ENCODE data around the gene CCRL2. TPM values are rescaled to one million over a fixed set of nuclear protein-coding genes. Genes with fewer than 3 reads are reported as not detected.
"Not testable (repeated sequence)": the region's sequence is repeated elsewhere in the genome, so short reads cannot be mapped to it uniquely, and the experiment has no call there.

The CCRL2 gene
- total RNA-seq, 1 experiment from 2014 or later = not detected

DNA sequence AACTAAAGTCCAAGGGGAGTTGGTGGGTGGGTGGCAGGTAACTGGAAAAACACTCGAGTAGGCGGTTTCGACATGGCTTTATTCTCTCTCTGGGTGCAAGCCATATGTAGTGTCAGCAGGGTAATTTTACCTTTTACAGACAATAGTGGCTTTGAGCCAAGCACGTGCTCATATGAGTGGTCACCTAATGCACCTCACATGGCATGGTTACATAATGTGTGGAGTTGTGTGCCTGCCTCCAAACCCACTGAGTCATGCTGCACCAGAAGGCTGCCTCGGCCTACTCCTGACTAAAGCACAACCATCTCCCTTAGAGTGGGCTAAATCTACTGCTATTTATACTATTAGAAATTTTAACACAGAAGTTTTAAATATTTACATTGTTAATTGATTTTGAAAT is 16.5 kb downstream of the CCRL2 start:
- Histone ChIP-seq H3K4me1 (ENCODE audit: low read length) (no peaks in the 10 kb centered on the region), H3K27me3 (ENCODE audit: low read length) (no peaks in the 10 kb centered on the region), H3K9me3 (ENCODE audit: low read length) (no peaks in the 10 kb centered on the region), H3K27ac (ENCODE audit: low read length) (no peak overlapping the region), H3K79me2 (ENCODE audit: low read length) (no peaks in the 10 kb centered on the region), H4K20me1 (ENCODE audit: insufficient read depth, low read depth, low read length) (no peaks in the 10 kb centered on the region), H3K4me2 (ENCODE audit: low read depth, low read length, poor library complexity, severe bottlenecking) (no peak overlapping the region), H3K9me2 (replicated peaks; ENCODE audit: insufficient read depth, low read length) (no peaks in the 10 kb centered on the region), H3K9ac (ENCODE audit: low read length) (no peak overlapping the region), H2AFZ (ENCODE audit: low read length) (no peak overlapping the region), H3K4me3 (ENCODE audit: low read length) (no peak overlapping the region), H3K36me3 (ENCODE audit: insufficient read depth, low read length) (no peaks in the 10 kb centered on the region)
- no peak for DNase-seq

DNA sequence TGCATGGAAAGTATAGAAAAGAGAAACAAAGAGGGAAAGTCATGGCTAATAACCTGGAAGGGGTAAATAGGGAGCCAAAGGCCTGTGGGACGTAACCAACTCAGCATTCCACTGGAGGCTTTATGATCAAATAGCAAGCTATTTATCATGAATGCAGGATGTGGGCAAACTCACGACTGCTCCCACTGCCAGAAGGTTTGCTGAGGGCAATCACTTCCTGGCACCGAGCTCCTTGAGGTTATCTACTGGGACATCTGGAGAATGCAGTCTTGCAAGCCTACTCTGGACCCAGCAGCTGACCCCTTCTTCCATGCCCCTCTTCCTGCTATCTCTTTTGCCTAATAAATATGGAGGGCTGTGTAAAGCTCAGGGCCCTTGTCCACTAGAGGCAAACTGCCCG is 19.4 kb downstream of the CCRL2 start:
- not testable (repeated sequence) for H3K79me2 ChIP-seq (ENCODE audit: low read length); H3K9me3 ChIP-seq (ENCODE audit: low read length)

GRCh38 chr3:46427404-46427803 is 20.3 kb downstream of the CCRL2 start:
- H3K36me3 ChIP-seq (ENCODE audit: insufficient read depth, low read length); H3K4me2 ChIP-seq (ENCODE audit: low read depth, low read length, poor library complexity, severe bottlenecking); H3K79me2 ChIP-seq (ENCODE audit: low read length): not testable (repeated sequence)

More for the DNA sequence above, 19.4 kb downstream of the CCRL2 start:
- H3K27me3 ChIP-seq (ENCODE audit: low read length); DNase-seq; H3K4me1 ChIP-seq (ENCODE audit: low read length); H3K27ac ChIP-seq (ENCODE audit: low read length); H2AFZ ChIP-seq (ENCODE audit: low read length); H3K4me3 ChIP-seq (ENCODE audit: low read length); H3K4me2 ChIP-seq (ENCODE audit: low read depth, low read length, poor library complexity, severe bottlenecking); H3K9ac ChIP-seq (ENCODE audit: low read length); H4K20me1 ChIP-seq (ENCODE audit: insufficient read depth, low read depth, low read length); H3K9me2 ChIP-seq (replicated peaks; ENCODE audit: insufficient read depth, low read length); H3K36me3 ChIP-seq (ENCODE audit: insufficient read depth, low read length): not testable (repeated sequence)

DNA sequence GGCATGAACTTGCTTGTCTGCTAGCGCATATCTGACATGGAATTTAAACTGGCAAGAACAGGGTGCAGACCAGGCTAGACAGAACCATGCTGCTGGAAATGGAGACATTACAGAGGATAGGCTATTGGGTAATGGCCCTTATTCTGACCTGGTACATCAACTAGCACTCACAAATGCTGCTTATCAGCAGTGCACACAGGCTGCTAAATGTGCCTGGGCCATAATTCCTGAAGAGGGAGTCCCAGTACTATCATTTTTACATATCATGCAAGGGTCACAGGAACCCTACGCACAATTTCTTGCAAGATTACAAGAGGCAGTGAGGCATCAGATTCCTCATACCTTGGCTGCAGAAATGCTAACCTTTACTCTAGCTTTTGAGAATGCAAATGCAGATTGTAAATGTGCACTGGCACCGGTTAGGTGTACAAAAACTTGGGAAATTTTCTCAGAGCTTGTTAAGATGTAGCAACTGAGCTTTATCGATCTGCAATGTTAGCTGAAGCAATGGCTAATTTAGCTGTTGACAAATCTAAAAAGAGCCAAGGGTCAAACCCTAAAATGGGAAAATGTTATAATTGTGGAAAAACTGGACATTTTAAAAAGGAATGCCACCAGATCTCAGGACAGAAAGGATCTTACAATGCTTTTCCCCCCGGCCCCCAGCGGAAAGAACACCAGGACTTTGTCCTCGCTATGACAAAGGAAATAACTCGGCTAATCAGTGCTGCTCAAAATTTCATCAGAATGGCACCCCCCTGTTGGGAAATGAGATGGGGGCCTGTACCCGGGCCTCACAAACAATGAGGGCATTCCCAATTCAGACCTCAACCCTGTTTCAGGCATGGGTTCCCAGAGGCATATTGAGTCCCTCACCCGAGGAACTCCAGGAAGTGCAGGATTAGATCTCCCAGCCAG is 21.1 kb downstream of the CCRL2 start:
- Histone ChIP-seq H3K4me3 (ENCODE audit: low read length) (no peak overlapping the region), H3K79me2 (ENCODE audit: low read length) (no peaks in the 10 kb centered on the region), H3K9me3 (ENCODE audit: low read length) (no peaks in the 10 kb centered on the region), H3K27ac (ENCODE audit: low read length) (no peak overlapping the region), H3K4me2 (ENCODE audit: low read depth, low read length, poor library complexity, severe bottlenecking) (no peak overlapping the region), H3K36me3 (ENCODE audit: insufficient read depth, low read length) (no peaks in the 10 kb centered on the region), H3K4me1 (ENCODE audit: low read length) (no peaks in the 10 kb centered on the region), H2AFZ (ENCODE audit: low read length) (no peak overlapping the region), H3K27me3 (ENCODE audit: low read length) (no peaks in the 10 kb centered on the region), H3K9me2 (replicated peaks; ENCODE audit: insufficient read depth, low read length) (no peaks in the 10 kb centered on the region), H3K9ac (ENCODE audit: low read length) (no peak overlapping the region), H4K20me1 (ENCODE audit: insufficient read depth, low read depth, low read length) (no peaks in the 10 kb centered on the region)
- DNase-seq = peak; percentile 57

More at GRCh38 chr3:46427404-46427803, 20.3 kb downstream of the CCRL2 start:
- not testable (repeated sequence) for H3K27me3 ChIP-seq (ENCODE audit: low read length); H2AFZ ChIP-seq (ENCODE audit: low read length); H3K4me3 ChIP-seq (ENCODE audit: low read length); H3K9me3 ChIP-seq (ENCODE audit: low read length); H3K27ac ChIP-seq (ENCODE audit: low read length); DNase-seq; H3K9ac ChIP-seq (ENCODE audit: low read length); H3K4me1 ChIP-seq (ENCODE audit: low read length); H4K20me1 ChIP-seq (ENCODE audit: insufficient read depth, low read depth, low read length); H3K9me2 ChIP-seq (replicated peaks; ENCODE audit: insufficient read depth, low read length)

DNA sequence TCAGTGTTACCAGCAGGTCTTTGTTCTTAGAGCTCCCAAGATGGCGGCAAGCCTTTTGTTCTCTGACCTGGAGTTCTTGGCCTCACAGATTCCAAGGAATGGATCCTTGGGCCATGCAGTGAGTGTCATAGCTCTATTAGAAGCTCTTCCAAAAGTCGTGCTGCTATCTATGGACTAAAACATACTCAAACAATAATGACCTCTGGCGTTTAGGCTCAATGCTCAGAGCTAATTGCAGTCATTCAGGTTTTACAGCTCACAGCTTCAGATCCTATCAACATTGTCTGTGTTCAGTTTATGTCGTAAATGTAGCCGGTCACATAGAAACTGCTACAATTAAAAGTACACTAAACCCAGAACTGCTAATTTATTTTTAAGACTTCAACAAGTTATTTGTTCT is 22.2 kb downstream of the CCRL2 start:
- DNase-seq = no peak

DNA sequence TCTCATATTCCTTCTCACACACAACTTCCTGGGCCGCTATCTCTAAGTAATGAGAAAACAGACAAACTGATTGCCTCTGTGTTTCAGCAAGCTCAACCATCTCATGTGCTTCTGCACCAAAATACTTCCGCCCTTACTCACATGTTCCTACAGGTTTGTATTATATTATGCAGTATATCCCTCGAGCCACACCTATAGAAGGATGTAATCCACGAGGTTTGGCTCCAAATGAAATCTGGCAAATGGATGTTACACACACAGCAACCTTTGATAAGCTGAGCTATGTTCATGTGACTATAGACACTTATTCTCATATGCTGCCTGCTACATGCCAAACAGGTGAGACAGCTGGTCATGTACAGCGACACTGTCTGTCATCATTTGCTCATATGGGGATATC is 22.6 kb downstream of the CCRL2 start:
- DNase-seq = no peak

More for the DNA sequence above, 22.2 kb downstream of the CCRL2 start:
- Histone ChIP-seq H3K4me2 (ENCODE audit: low read depth, low read length, poor library complexity, severe bottlenecking) (no peak overlapping the region), H4K20me1 (ENCODE audit: insufficient read depth, low read depth, low read length) (no peaks in the 10 kb centered on the region), H3K9me3 (ENCODE audit: low read length) (no peaks in the 10 kb centered on the region), H3K4me3 (ENCODE audit: low read length) (no peak overlapping the region), H3K27me3 (ENCODE audit: low read length) (no peaks in the 10 kb centered on the region), H3K79me2 (ENCODE audit: low read length) (no peaks in the 10 kb centered on the region), H3K27ac (ENCODE audit: low read length) (no peak overlapping the region), H2AFZ (ENCODE audit: low read length) (no peak overlapping the region), H3K4me1 (ENCODE audit: low read length) (no peaks in the 10 kb centered on the region), H3K36me3 (ENCODE audit: insufficient read depth, low read length) (no peaks in the 10 kb centered on the region), H3K9ac (ENCODE audit: low read length) (no peak overlapping the region), H3K9me2 (replicated peaks; ENCODE audit: insufficient read depth, low read length) (no peaks in the 10 kb centered on the region)

DNA sequence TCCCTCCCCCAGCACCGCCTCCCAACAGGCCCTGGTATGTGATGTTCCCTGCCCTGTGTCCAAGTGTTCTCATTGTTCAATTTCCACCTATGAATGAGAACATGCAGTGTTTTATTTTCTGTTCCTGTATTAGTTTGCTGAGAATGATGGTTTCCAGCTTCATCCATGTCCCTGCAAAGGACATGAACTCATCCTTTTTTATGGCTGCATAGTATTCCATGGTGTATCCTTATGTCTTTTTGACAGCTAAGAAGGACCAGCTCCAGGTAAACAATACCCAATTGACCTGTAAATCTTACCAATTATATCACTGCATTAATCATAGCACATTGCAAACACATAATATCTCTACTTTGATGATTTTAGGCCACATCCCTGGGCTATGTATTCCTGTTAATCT is 23.8 kb downstream of the CCRL2 start:
- not testable (repeated sequence) for H3K36me3 ChIP-seq (ENCODE audit: insufficient read depth, low read length); H3K9me2 ChIP-seq (replicated peaks; ENCODE audit: insufficient read depth, low read length); H3K27ac ChIP-seq (ENCODE audit: low read length); DNase-seq; H3K9ac ChIP-seq (ENCODE audit: low read length); H4K20me1 ChIP-seq (ENCODE audit: insufficient read depth, low read depth, low read length); H3K79me2 ChIP-seq (ENCODE audit: low read length); H3K9me3 ChIP-seq (ENCODE audit: low read length); H3K4me2 ChIP-seq (ENCODE audit: low read depth, low read length, poor library complexity, severe bottlenecking); H2AFZ ChIP-seq (ENCODE audit: low read length); H3K4me3 ChIP-seq (ENCODE audit: low read length); H3K27me3 ChIP-seq (ENCODE audit: low read length); H3K4me1 ChIP-seq (ENCODE audit: low read length)

More for the DNA sequence above, 22.6 kb downstream of the CCRL2 start:
- Histone ChIP-seq H3K4me2 (ENCODE audit: low read depth, low read length, poor library complexity, severe bottlenecking) (no peak overlapping the region), H3K27me3 (ENCODE audit: low read length) (no peaks in the 10 kb centered on the region), H3K9ac (ENCODE audit: low read length) (no peak overlapping the region), H3K4me1 (ENCODE audit: low read length) (no peaks in the 10 kb centered on the region), H3K36me3 (ENCODE audit: insufficient read depth, low read length) (no peaks in the 10 kb centered on the region), H3K79me2 (ENCODE audit: low read length) (no peaks in the 10 kb centered on the region), H3K4me3 (ENCODE audit: low read length) (no peak overlapping the region), H3K9me2 (replicated peaks; ENCODE audit: insufficient read depth, low read length) (no peaks in the 10 kb centered on the region), H4K20me1 (ENCODE audit: insufficient read depth, low read depth, low read length) (no peaks in the 10 kb centered on the region), H2AFZ (ENCODE audit: low read length) (no peak overlapping the region), H3K9me3 (ENCODE audit: low read length) (no peaks in the 10 kb centered on the region), H3K27ac (ENCODE audit: low read length) (no peak overlapping the region)

DNA sequence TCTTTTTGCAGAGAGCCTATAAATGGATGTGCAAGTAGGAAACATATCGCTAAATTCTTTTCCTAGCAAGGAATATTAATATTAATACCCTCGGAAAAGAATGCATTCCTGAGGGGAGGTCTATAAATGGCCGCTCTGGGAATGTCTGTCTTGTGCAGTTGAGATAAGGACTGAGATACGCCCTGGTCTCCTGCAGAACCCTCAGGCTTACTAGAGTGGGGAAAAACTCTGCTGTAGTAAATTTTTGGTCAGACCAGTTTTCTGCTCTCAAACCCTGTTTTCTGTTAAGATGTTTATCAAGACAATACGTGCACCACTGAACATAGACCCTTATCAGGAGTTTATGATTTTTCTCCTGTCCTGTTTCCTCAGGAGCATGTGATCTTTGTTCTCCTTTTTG is 24.8 kb downstream of the CCRL2 start:
- not testable (repeated sequence) for H3K79me2 ChIP-seq (ENCODE audit: low read length); H3K9me3 ChIP-seq (ENCODE audit: low read length); DNase-seq; H3K4me1 ChIP-seq (ENCODE audit: low read length); H3K27me3 ChIP-seq (ENCODE audit: low read length); H4K20me1 ChIP-seq (ENCODE audit: insufficient read depth, low read depth, low read length); H3K27ac ChIP-seq (ENCODE audit: low read length); H3K9ac ChIP-seq (ENCODE audit: low read length); H2AFZ ChIP-seq (ENCODE audit: low read length); H3K4me2 ChIP-seq (ENCODE audit: low read depth, low read length, poor library complexity, severe bottlenecking); H3K36me3 ChIP-seq (ENCODE audit: insufficient read depth, low read length); H3K9me2 ChIP-seq (replicated peaks; ENCODE audit: insufficient read depth, low read length); H3K4me3 ChIP-seq (ENCODE audit: low read length)
